Cardiac muscle cell (in vitro differentiated cells and primary cell): ENCODE measurements around the gene DAAM1. TPM values are rescaled to one million over a fixed set of nuclear protein-coding genes. Genes with fewer than 3 reads are reported as not detected.

Source experiments
- DNase-seq, 2 donors: peaks; one replicate each; pipeline versions ENCODE4 v3.0.0 to v3.0.0-alpha.2; 2010 to 2017; ENCODE audit warnings: low read depth in 1 of 2, low spot score in 1 of 2
- H3K27ac ChIP-seq: fragments of 200-600 bp; sonication (generic); 2 replicates; pipeline ENCODE4 v1.5.1; 2016
- H3K27me3 ChIP-seq: fragments of 200-600 bp; sonication (generic); 2 replicates; pipeline ENCODE4 v1.6.0; 2016; ENCODE audit warnings: control low read depth
- H3K36me3 ChIP-seq: fragments of 200-600 bp; sonication (generic); 2 replicates; pipeline ENCODE4 v1.5.1; 2016; ENCODE audit warnings: control low read depth
- H3K4me1 ChIP-seq: fragments of 200-600 bp; sonication (generic); 2 replicates; pipeline ENCODE4 v1.8.1; 2017; ENCODE audit warnings: low read depth, mild to moderate bottlenecking, mixed run types
- H3K4me3 ChIP-seq: fragments of 200-600 bp; sonication (generic); 2 replicates; pipeline ENCODE4 v1.5.1; 2016; ENCODE audit warnings: mild to moderate bottlenecking
- H3K9me3 ChIP-seq: fragments of 200-600 bp; sonication (generic); 2 replicates; pipeline ENCODE4 v1.5.1; 2017; ENCODE audit warnings: low read depth, mild to moderate bottlenecking, control low read depth
- CTCF ChIP-seq: IDR thresholded peaks from 2 replicates; pipeline ENCODE4 v1.5.1; 2012; ENCODE audit warnings: low read depth, mild to moderate bottlenecking, low read length
- polyA plus RNA-seq: library from polyadenylated mRNA; unstranded; fragments of >200 nt; fragmentation: Nextera tagmentation; extraction: Ambion mirVana; gene quantifications from 2 replicates; pipeline ENCODE4 v1.2.1, GENCODE V29; 2016
- total RNA-seq: library from RNA; depleted of rRNA; stranded (reverse); fragments of >200 nt; gene quantifications from 2 replicates; pipeline ENCODE4 v1.2.3, GENCODE V29; 2016

Gene DAAM1
- total and polyA plus RNA-seq, 2 experiments from 2014 or later, result 33.9 to 34.2 TPM

GRCh38 chr14:59190372-59190771 lies 1.9 kb downstream of the DAAM1 start:
- DNase-seq, result peak; percentile 25 to 57
- Histone ChIP-seq H3K4me3 (peak overlapping the region; percentile 57), H3K36me3 (no peaks in the 10 kb centered on the region), H3K27me3 (no peaks in the 10 kb centered on the region), H3K27ac (peak overlapping the region; percentile 95), H3K9me3 (no peaks in the 10 kb centered on the region), H3K4me1 (peaks cover 23% of the 10 kb centered on the region)
- TF ChIP-seq CTCF, result peak; percentile 24

DNA sequence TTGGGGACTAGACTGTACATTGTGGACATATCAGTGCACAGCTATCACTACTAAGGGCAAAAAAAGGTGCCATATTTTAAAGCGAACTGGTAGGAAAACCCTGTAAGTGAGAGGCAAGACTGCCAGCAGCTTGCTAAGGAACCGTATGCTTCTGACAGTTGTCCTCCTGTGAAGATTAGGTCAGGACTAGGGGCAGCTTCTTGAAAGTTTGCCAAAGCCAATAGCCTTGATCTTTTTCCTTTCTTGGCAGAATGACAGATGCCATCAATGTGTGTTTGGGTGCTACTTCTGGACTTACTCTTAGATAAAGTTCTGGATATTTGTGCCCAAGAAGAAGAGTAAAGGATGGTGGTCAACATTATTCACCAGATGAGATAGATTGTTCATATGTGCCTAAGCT lies 7.4 kb downstream of the DAAM1 start:
- Histone ChIP-seq H3K4me1 (peaks cover 27% of the 10 kb centered on the region), H3K4me3 (no peak overlapping the region), H3K9me3 (no peaks in the 10 kb centered on the region), H3K27me3 (no peaks in the 10 kb centered on the region), H3K27ac (no peak overlapping the region), H3K36me3 (no peaks in the 10 kb centered on the region)
- no peak for DNase-seq
- TF ChIP-seq CTCF, result no peak

DNA sequence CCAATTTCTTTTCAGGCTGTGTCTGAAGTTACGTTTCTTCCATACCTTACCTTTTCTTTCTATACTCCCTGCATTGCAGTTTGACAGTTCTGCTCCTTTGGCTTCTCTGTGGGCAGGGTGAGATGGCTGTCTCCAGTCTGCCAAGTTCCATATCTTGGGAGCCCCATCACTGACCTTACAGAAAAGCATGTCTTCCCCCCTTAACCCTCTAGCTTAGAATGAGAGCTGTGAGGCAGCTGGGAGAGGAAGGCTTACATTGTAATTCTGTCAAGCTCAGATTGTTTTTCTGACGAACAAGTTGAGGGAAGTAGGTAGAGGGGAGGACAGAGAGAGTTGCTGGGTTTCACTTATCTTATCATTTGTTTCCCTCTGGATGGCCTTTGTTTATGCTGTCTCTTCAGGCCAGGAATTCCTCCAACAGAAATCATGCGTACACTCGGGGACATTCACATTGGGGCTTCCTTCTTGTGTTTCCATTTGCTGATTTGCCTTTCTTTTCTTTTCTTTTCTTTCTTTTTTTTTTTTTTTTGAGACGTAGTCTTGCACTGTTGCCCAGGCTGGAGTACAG lies 9.3 kb downstream of the DAAM1 start:
- no peaks in the 10 kb centered on the region for H3K36me3 ChIP-seq
- peaks cover 23% of the 10 kb centered on the region for H3K4me1 ChIP-seq
- H3K27me3 ChIP-seq, result no peaks in the 10 kb centered on the region
- TF ChIP-seq CTCF, result no peak
- H3K9me3 ChIP-seq, result no peaks in the 10 kb centered on the region
- H3K27ac ChIP-seq, result peak overlapping the region; percentile 56
- H3K4me3 ChIP-seq, result no peak overlapping the region
- DNase-seq, result peak in 1 of 2 donors; percentile 51

GRCh38 chr14:59199205-59199604 lies 10.7 kb downstream of the DAAM1 start:
- Histone ChIP-seq H3K36me3 (no peaks in the 10 kb centered on the region), H3K4me3 (no peak overlapping the region), H3K9me3 (no peaks in the 10 kb centered on the region), H3K27me3 (no peaks in the 10 kb centered on the region), H3K4me1 (peaks cover 17% of the 10 kb centered on the region), H3K27ac (no peak overlapping the region)
- DNase-seq, result no peak
- peak; percentile 17 for TF ChIP-seq CTCF

DNA sequence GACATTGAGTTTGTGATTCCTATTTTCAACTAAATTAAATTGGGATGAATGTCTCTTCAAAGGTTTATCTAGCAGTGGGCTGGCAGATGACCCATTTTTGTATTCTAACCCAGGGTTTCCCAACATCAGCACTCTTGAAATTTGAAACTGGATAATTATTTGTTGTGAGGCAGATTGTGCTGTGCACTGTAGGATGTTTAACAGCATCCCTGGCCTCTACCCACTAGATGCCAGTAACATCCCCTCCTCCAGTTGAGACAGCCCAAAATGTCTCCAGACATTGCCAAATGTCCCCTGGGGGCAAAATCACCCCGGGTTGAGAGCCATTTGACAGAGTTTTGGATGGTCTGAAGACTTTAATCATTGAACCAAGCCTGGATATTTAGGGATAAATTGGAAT lies 11.1 kb downstream of the DAAM1 start:
- no peak for DNase-seq

More for the DNA sequence above, 11.1 kb downstream of the DAAM1 start:
- Histone ChIP-seq H3K4me1 (peaks cover 13% of the 10 kb centered on the region), H3K36me3 (no peaks in the 10 kb centered on the region), H3K27me3 (no peaks in the 10 kb centered on the region), H3K9me3 (no peaks in the 10 kb centered on the region), H3K4me3 (no peak overlapping the region), H3K27ac (no peak overlapping the region)
- TF ChIP-seq CTCF, result no peak
